Femur (tissue), 1 donor: Measurements from ENCODE around the gene PTPRE.

Experiments
- DNase-seq: peaks from one replicate; pipeline ENCODE4 v3.0.0-alpha.2; 2017

PTPRE gene

GRCh38 chr10:127928021-127928806 lies 21.3 kb downstream of the PTPRE start:
- no peak for DNase-seq

GRCh38 chr10:127932521-127933270 lies 25.8 kb downstream of the PTPRE start:
- no peak for DNase-seq

GRCh38 chr10:127933271-127933670 lies 26.4 kb downstream of the PTPRE start:
- DNase-seq: no peak

GRCh38 chr10:127934383-127934782 lies 27.5 kb downstream of the PTPRE start:
- peak; percentile 10 for DNase-seq

- DNase-seq: peak; percentile 49
These were observed 28.2 kb downstream of the PTPRE start for GRCh38 chr10:127935071-127935561.

- DNase-seq: no peak
These were observed 30.2 kb downstream of the PTPRE start for GRCh38 chr10:127937069-127937468.

- no peak for DNase-seq
These were observed 31.1 kb downstream of the PTPRE start for GRCh38 chr10:127937915-127938463.

GRCh38 chr10:127939786-127940330 lies 33.0 kb downstream of the PTPRE start:
- DNase-seq: peak; percentile 4

GRCh38 chr10:127940866-127941640 lies 34.1 kb downstream of the PTPRE start:
- DNase-seq: peak; percentile 17

- no peak for DNase-seq
These were observed 35.9 kb downstream of the PTPRE start for GRCh38 chr10:127942811-127943210.

- no peak for DNase-seq
These were observed 36.5 kb downstream of the PTPRE start for GRCh38 chr10:127943336-127943910.

GRCh38 chr10:127944256-127944655 lies 37.4 kb downstream of the PTPRE start:
- no peak for DNase-seq

GRCh38 chr10:127945341-127945758 lies 38.4 kb downstream of the PTPRE start:
- peak; percentile 39 for DNase-seq

GRCh38 chr10:127945948-127946711 lies 39.2 kb downstream of the PTPRE start:
- no peak for DNase-seq

- no peak for DNase-seq
These were observed 40.3 kb downstream of the PTPRE start for GRCh38 chr10:127947211-127947610.

GRCh38 chr10:127948791-127949190 lies 41.9 kb downstream of the PTPRE start:
- DNase-seq: no peak

GRCh38 chr10:127949831-127950230 lies 42.9 kb downstream of the PTPRE start:
- no peak for DNase-seq

GRCh38 chr10:127951861-127952574 lies 45.1 kb downstream of the PTPRE start:
- DNase-seq: no peak

GRCh38 chr10:127952575-127952869 lies 45.6 kb downstream of the PTPRE start:
- DNase-seq: no peak

GRCh38 chr10:127952918-127953317 lies 46.0 kb downstream of the PTPRE start:
- DNase-seq: no peak

- DNase-seq: no peak
These were observed 47.0 kb downstream of the PTPRE start for GRCh38 chr10:127953876-127954275.
